HEK293 (cell line): ENCODE data around the gene PTS.

Source experiments
- CTCF ChIP-seq: fragments of 450-650 bp; formaldehyde crosslinking; IDR thresholded peaks from 2 replicates; pipeline ENCODE4 v1.5.1; 2016; ENCODE audit warnings: missing biosample characterization, missing genetic modification characterization
- OSR2 ChIP-seq: fragments of 450-650 bp; formaldehyde crosslinking; IDR thresholded peaks from 2 replicates; pipeline ENCODE4 v1.5.1; 2016; ENCODE audit warnings: missing biosample characterization, missing genetic modification characterization
- ZBTB48 ChIP-seq: fragments of 450-650 bp; formaldehyde crosslinking; IDR thresholded peaks from 2 replicates; pipeline ENCODE4 v1.5.1; 2016; ENCODE audit warnings: missing biosample characterization, missing genetic modification characterization
- ZBTB8A ChIP-seq: fragments of 450-650 bp; formaldehyde crosslinking; IDR thresholded peaks from 2 replicates; pipeline ENCODE4 v1.5.1; 2016; ENCODE audit warnings: missing biosample characterization, missing genetic modification characterization
- ZFP3 ChIP-seq: fragments of 450-650 bp; formaldehyde crosslinking; IDR thresholded peaks from 2 replicates; pipeline ENCODE4 v1.5.1; 2016; ENCODE audit warnings: low read depth, missing biosample characterization, missing genetic modification characterization
- ZNF791 ChIP-seq: fragments of 450-650 bp; formaldehyde crosslinking; IDR thresholded peaks from 2 replicates; pipeline ENCODE4 v1.5.1; 2016; ENCODE audit warnings: missing biosample characterization, missing genetic modification characterization
- ZNF837 ChIP-seq: fragments of 450-650 bp; formaldehyde crosslinking; IDR thresholded peaks from 2 replicates; pipeline ENCODE4 v1.5.1; 2016; ENCODE audit warnings: missing biosample characterization, missing genetic modification characterization
- TF ChIP-seq, protein P1 (sequence below): fragments of 450-650 bp; formaldehyde crosslinking; conservative IDR thresholded peaks from 2 replicates; pipeline ENCODE4 v1.5.1; 2016; ENCODE audit warnings: low read depth, missing biosample characterization, missing genetic modification characterization

DNA sequence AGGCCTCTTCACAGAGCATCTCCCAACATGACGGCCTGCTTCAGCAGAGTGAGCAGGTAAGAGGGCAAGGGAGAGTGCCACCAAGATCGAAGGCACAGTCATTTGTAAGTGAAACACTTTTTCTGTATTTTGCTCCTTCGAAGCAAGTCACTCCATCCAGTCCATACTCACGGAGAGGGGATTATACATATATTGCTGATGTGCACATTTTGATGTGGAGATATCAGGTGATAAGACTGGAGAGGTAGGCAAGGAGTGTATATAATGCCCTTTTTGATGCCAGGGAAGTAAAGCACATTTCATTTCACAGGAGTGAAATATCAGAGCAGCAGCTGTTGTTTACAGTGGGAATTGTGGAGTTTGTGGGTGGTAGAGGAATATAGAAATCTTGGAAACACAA is 11.2 kb downstream of the PTS start:
- TF ChIP-seq ZBTB8A (tag by site-specific recombination), result no peak
- TF ChIP-seq CTCF (tag by site-specific recombination), result no peak
- no peak for TF ChIP-seq ZNF837 (tag by site-specific recombination)
- no peak for TF ChIP-seq OSR2
- no peak for TF ChIP-seq ZNF791 (tag by site-specific recombination)
- TF ChIP-seq ZBTB48 (tag by site-specific recombination), result no peak
- TF ChIP-seq ZFP3 (tag by site-specific recombination), result no peak
- TF ChIP-seq, protein P1, sequence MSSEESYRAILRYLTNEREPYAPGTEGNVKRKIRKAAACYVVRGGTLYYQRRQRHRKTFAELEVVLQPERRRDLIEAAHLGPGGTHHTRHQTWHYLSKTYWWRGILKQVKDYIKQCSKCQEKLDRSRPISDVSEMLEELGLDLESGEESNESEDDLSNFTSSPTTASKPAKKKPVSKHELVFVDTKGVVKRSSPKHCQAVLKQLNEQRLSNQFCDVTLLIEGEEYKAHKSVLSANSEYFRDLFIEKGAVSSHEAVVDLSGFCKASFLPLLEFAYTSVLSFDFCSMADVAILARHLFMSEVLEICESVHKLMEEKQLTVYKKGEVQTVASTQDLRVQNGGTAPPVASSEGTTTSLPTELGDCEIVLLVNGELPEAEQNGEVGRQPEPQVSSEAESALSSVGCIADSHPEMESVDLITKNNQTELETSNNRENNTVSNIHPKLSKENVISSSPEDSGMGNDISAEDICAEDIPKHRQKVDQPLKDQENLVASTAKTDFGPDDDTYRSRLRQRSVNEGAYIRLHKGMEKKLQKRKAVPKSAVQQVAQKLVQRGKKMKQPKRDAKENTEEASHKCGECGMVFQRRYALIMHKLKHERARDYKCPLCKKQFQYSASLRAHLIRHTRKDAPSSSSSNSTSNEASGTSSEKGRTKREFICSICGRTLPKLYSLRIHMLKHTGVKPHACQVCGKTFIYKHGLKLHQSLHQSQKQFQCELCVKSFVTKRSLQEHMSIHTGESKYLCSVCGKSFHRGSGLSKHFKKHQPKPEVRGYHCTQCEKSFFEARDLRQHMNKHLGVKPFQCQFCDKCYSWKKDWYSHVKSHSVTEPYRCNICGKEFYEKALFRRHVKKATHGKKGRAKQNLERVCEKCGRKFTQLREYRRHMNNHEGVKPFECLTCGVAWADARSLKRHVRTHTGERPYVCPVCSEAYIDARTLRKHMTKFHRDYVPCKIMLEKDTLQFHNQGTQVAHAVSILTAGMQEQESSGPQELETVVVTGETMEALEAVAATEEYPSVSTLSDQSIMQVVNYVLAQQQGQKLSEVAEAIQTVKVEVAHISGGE (tag by site-specific recombination), result no peak
